Lower leg skin (tissue), 3 donors: ENCODE measurements around the gene WIPF2.

ENCODE experiments used
- POLR2A ChIP-seq, 2 donors: fragments of 450-650 bp; IDR thresholded peaks; one replicate each; pipeline ENCODE4 v1.6.1; 2016 to 2017; ENCODE audit warnings: antibody characterized with exemption in 2 of 2, mild to moderate bottlenecking in 1 of 2, moderate library complexity in 1 of 2
- TF ChIP-seq, protein P1 (sequence below), 3 donors: fragments of 450-650 bp; IDR thresholded peaks; one replicate each; pipeline ENCODE4 v1.5.1; 2016; ENCODE audit warnings: antibody characterized with exemption in 3 of 3, mild to moderate bottlenecking in 3 of 3, moderate library complexity in 2 of 3

DNA sequence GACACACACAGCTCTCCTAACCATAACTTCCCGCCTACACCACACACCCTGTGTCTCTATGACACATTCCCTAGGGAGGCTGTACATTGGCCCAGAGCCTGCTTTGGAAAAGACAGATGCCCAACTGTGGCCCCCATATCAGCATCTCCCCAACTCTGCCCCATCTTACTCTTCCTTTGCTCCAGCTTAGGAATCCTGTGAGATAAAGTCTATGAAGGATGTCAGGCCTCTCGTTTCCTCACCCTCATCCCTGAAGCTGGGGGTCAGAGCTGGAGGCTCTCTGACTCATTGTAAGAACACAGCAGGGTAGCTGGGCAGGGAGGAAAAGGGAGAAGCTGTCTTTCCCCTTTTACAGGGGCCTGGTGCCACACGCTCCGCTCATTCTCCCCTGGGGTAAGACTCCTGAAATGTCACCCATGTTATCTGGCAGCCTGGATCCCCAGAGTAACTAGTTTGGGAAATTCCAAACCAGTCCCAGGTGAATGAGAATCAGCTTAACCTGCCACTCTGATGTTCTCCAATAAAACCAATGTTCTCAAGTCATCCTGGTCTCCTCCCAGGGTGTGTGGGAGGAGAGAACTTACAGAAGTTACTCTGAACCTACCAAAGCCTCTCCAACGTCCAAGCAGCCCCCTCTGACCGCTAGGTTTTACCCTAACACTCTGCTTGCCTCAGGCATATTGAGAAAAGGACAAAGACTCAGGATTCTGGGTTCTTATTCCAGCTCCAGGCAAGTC lies 39.0 kb upstream of the WIPF2 start:
- no peak for TF ChIP-seq POLR2A (IDR thresholded peaks at IDR 0.05)
- TF ChIP-seq, protein P1, sequence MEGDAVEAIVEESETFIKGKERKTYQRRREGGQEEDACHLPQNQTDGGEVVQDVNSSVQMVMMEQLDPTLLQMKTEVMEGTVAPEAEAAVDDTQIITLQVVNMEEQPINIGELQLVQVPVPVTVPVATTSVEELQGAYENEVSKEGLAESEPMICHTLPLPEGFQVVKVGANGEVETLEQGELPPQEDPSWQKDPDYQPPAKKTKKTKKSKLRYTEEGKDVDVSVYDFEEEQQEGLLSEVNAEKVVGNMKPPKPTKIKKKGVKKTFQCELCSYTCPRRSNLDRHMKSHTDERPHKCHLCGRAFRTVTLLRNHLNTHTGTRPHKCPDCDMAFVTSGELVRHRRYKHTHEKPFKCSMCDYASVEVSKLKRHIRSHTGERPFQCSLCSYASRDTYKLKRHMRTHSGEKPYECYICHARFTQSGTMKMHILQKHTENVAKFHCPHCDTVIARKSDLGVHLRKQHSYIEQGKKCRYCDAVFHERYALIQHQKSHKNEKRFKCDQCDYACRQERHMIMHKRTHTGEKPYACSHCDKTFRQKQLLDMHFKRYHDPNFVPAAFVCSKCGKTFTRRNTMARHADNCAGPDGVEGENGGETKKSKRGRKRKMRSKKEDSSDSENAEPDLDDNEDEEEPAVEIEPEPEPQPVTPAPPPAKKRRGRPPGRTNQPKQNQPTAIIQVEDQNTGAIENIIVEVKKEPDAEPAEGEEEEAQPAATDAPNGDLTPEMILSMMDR (IDR thresholded peaks at IDR 0.05): no peak
